Measurements from ENCODE around the gene CEACAM19. TPM values are rescaled to one million over a fixed set of nuclear protein-coding genes. Genes with fewer than 3 reads are reported as not detected.

Gene CEACAM19
- total RNA-seq, 4 donors from 2014 or later, result 1.0 to 16.1 (median 1.3) TPM

DNA sequence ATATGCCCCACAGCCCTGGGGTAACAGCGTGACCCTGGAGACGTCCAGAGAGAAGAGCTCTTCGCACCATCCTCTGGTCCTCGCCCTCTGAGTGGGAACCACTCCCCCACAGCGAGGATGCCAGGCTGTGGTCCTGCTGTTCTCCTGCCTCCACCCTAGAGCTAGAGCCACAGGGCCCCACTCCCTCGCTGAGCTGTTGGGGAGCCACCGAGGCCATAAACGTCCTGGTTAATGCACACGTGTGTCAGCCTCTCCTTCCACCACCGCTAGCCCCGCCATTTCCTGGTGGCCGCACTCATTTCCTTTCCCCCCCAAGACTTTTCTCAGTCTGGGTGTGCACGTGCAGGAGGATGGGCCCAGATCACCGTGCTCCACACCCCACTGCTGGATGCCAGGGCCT, 39.2 kb downstream of the CEACAM19 start:
- no peak for TF ChIP-seq POLR2A (IDR thresholded peaks at IDR 0.05)
- TF ChIP-seq CTCF (IDR thresholded peaks at IDR 0.05), result no peak

DNA sequence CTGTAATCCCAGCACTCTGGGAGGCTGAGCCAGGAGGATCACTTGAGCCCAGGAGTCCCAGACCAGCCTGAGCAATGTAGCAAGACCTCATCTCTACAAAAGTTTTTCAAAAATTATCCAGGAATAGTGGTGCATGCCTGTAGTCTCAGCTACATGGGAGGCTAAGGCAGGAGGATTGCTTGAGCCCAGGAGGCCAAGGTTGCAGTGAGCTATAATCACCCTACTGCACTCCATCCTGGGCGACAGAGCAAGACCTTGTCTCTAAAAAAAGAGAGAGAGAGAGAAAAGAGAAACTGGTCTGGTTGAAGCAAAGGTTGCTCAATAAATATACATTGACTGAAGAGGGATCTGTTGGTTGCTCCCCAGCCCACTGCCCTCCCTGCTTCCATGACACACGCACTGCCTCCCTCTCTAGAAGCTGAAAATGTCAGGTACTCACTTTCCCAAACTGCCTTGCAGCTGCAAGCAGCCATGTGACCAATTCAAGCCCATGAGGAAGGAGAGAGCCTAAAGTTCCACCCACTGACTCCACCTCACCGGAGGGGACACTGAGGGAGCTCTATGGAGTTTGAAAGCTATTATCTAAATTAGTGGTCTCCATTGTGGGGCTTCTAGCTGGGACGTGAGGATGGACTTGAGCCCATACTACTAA, 41.7 kb downstream of the CEACAM19 start:
- Histone ChIP-seq H3K9me3 (no peaks in the 10 kb centered on the region), H3K4me3 (no peak overlapping the region), H3K27ac (no peak overlapping the region), H3K36me3 (no peaks in the 10 kb centered on the region), H3K27me3 (no peaks in the 10 kb centered on the region), H3K4me1 (no peaks in the 10 kb centered on the region)
- DNase-seq, result no peak
- TF ChIP-seq POLR2A (IDR thresholded peaks at IDR 0.05), result no peak
- TF ChIP-seq CTCF (IDR thresholded peaks at IDR 0.05), result no peak
- intact Hi-C loops (cut with DNase I; ENCODE audit: low total_unique reads), result no loop called here

More for the DNA sequence above, 39.2 kb downstream of the CEACAM19 start:
- intact Hi-C loops (cut with DNase I; ENCODE audit: low total_unique reads), result no loop called here
- Histone ChIP-seq H3K4me1 (no peaks in the 10 kb centered on the region), H3K36me3 (no peaks in the 10 kb centered on the region), H3K4me3 (no peak overlapping the region), H3K9me3 (no peaks in the 10 kb centered on the region), H3K27me3 (no peaks in the 10 kb centered on the region), H3K27ac (no peak overlapping the region)
- no peak for DNase-seq

- DNase-seq, result no peak
- Histone ChIP-seq H3K36me3 (no peaks in the 10 kb centered on the region), H3K4me1 (peaks cover 0 to 6% of the 10 kb centered on the region in 2 donors), H3K9me3 (no peaks in the 10 kb centered on the region), H3K27ac (no peak overlapping the region), H3K4me3 (no peak overlapping the region), H3K27me3 (no peaks in the 10 kb centered on the region)
- intact Hi-C loops (cut with DNase I; ENCODE audit: low total_unique reads), result no loop called here
- TF ChIP-seq POLR2A (IDR thresholded peaks at IDR 0.05) (no peak), CTCF (IDR thresholded peaks at IDR 0.05) (no peak)
Measured at GRCh38 chr19:44714597-44715169, 43.4 kb downstream of the CEACAM19 start.

DNA sequence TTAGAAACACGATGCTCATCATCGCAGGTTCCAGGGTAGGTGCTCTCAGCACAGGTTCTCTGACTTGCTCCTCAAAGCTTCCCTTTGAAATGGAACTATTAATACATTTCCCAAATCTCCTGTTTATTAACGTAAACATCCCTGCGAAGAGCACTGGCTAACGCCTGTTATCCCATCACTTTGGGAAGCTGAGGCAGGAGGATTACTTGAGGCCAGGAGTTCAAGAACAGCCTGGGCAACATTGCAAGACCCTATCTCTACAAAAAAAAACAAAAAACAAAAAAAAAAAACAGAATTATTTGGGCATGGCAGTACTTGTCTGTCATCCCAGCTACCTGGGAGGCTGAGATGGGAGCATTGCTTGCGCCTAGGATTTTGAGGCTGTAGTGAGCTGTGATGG, 46.3 kb downstream of the CEACAM19 start:
- H3K9me3 ChIP-seq, result no peaks in the 10 kb centered on the region
- H3K4me3 ChIP-seq, result no peak overlapping the region
- TF ChIP-seq CTCF (IDR thresholded peaks at IDR 0.05) (no peak), POLR2A (IDR thresholded peaks at IDR 0.05) (no peak)
- no peaks in the 10 kb centered on the region for H3K36me3 ChIP-seq
- peak overlapping the region; percentile 63 to 83 for H3K27ac ChIP-seq
- intact Hi-C loops (cut with DNase I; ENCODE audit: low total_unique reads), result no loop called here
- no peak for DNase-seq
- peaks cover 0 to 6% of the 10 kb centered on the region in 2 donors for H3K4me1 ChIP-seq
- no peaks in the 10 kb centered on the region for H3K27me3 ChIP-seq

DNA sequence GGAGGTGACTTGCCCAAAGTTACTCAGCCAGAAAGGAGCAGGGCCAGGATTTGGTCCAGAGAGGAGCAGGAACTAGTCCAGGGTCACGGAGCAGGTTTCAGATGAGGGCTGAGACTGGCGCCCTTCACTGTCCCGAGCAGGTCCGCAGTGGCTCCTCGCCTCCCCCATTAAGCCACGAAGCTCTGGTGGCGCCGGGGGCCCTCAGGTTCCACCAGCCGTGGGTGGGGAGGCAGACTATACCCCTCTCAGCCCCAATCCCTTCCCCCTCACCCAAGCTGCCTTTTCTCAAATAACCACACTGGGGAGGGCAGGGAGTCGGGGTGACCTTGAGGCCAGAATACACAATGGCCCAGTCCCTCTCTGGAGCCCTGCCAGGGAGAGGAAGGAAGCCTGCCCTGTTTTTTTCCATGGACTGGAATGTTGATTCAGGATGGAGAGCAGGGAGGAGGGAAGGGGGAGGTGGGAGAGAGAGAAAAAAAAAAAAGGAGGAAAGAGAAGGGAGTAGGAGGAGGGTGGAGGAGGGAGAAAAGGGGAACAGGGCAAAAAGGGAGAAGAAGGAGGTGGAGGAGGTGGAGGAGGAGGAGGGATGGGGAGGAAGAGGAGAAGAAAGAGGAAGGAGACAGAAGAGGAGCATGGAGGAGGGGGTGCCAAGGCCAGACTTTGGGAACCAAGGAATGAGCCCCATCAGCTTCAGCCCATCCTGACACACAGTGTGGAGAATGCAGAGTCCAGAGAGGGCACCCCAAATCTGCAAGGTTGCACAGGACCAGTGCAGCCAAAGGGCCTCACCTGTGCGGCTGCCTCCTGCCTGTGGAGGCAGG, 47.4 kb downstream of the CEACAM19 start:
- H3K9me3 ChIP-seq, result no peaks in the 10 kb centered on the region
- H3K4me3 ChIP-seq, result peak overlapping the region in 1 of 2 donors; percentile 18
- no peaks in the 10 kb centered on the region for H3K36me3 ChIP-seq
- TF ChIP-seq POLR2A (IDR thresholded peaks at IDR 0.05) (no peak), CTCF (IDR thresholded peaks at IDR 0.05) (no peak)
- peak; percentile 62 to 78 for DNase-seq
- H3K27ac ChIP-seq, result peak overlapping the region; percentile 63 to 83
- intact Hi-C loops (cut with DNase I; ENCODE audit: low total_unique reads), result no loop called here
- no peaks in the 10 kb centered on the region for H3K27me3 ChIP-seq
- peaks cover 0 to 6% of the 10 kb centered on the region in 2 donors for H3K4me1 ChIP-seq

Measured in uterus (tissue), 4 donors.